HCT116 (cell line): ENCODE measurements around the gene RBL1. TPM values are rescaled to one million over a fixed set of nuclear protein-coding genes. Genes with fewer than 3 reads are reported as not detected.

ENCODE experiments used
- ATAC-seq: fragments of 200-7000 bp; cut with Tn5 transposase; 2 replicates; pipeline ENCODE4 v1.9.1; 2020; ENCODE audit warnings: mild to moderate bottlenecking, moderate library complexity
- BruUV-seq: library from RNA; stranded (reverse); fragments of 400-500 nt; replicated peaks from 2 replicates; lab custom pipeline; 2021; lab: Mats Ljungman, UMichigan
- CTCF ChIA-PET: fragments of 300-600 bp; sonication (Branson Sonifier 250); formaldehyde crosslinking; loops from one replicate; lab custom pipeline; 2021; ENCODE audit warnings: antibody characterized with exemption; lab: Charles Lee
- POLR2A ChIA-PET: fragments of 300-600, 350-600 bp; sonication (Branson Sonifier 250); formaldehyde crosslinking; loops from one replicate; lab custom pipeline; 2021; ENCODE audit warnings: antibody characterized with exemption; lab: Charles Lee
- RAD21 ChIA-PET, 2 experiments: fragments of 300-600 bp; sonication (Branson Sonifier 250); formaldehyde crosslinking; loops; one replicate each; lab custom pipeline; 2023; ENCODE audit warnings: low total read pairs in 2 of 2; ENCODE audit not compliant: uncharacterized antibody in 2 of 2, unreplicated experiment in 2 of 2, low non-redundant PET in 1 of 2; lab: Charles Lee
- DNase-seq: peaks from one replicate; pipeline ENCODE4 v3.0.0-alpha.2; 2010; ENCODE audit warnings: low read depth, low spot score
- H2AFZ ChIP-seq: fragments of 200-600 bp; shearing (Covaris generic), sonication (generic); 2 replicates; pipeline ENCODE4 v1.6.1; 2017; ENCODE audit warnings: low read depth, mixed run types, mixed read lengths, antibody characterized with exemption, low read length; ENCODE audit not compliant: poor library complexity, severe bottlenecking
- H3K27ac ChIP-seq: 2 replicates; pipeline ENCODE4 v1.5.1; 2012; ENCODE audit warnings: low read depth, low read length
- H3K27me3 ChIP-seq: fragments of 200-600 bp; sonication (generic); 2 replicates; pipeline ENCODE4 v1.6.1; 2016; ENCODE audit warnings: mixed run types, low read length, mixed read lengths; ENCODE audit not compliant: insufficient read depth
- H3K36me3 ChIP-seq, 2 experiments: fragments of 200-500 bp in 1 of 2; fragments of 200-600 bp in 1 of 2; sonication (Bioruptor generic) in 1 of 2; sonication (generic) in 1 of 2; 2 replicates each; pipeline versions ENCODE4 v1.5.1 to v1.6.1; 2014 to 2016; ENCODE audit warnings: low read length in 2 of 2, inconsistent platforms in 1 of 2, mixed read lengths in 1 of 2, mixed run types in 1 of 2; ENCODE audit not compliant: insufficient read depth in 2 of 2, control insufficient read depth in 1 of 2
- H3K4me1 ChIP-seq, 2 experiments: fragments of 200-600 bp in 1 of 2; sonication (generic) in 1 of 2; 2 replicates each; pipeline versions ENCODE4 v1.5.1 to v1.6.1; 2012 to 2017; ENCODE audit warnings: low read length in 2 of 2, inconsistent platforms in 1 of 2, mild to moderate bottlenecking in 1 of 2, mixed read lengths in 1 of 2, mixed run types in 1 of 2, moderate library complexity in 1 of 2; ENCODE audit not compliant: insufficient read depth in 2 of 2, control insufficient read depth in 1 of 2
- H3K4me2 ChIP-seq: fragments of 200-600 bp; sonication (generic); 2 replicates; pipeline ENCODE4 v1.6.1; 2017; ENCODE audit warnings: mixed run types, low read length, mixed read lengths
- H3K4me3 ChIP-seq, 2 experiments: fragments of 200-600 bp in 1 of 2; sonication (generic) in 1 of 2; replicated peaks in 1 of 2; 2 replicates each; pipeline ENCODE4 v1.5.1; 2011 to 2016; ENCODE audit warnings: low read length in 2 of 2, control low read depth in 1 of 2, low read depth in 1 of 2, mild to moderate bottlenecking in 1 of 2, mixed read lengths in 1 of 2, mixed run types in 1 of 2
- H3K79me2 ChIP-seq: fragments of 200-600 bp; sonication (generic); 2 replicates; pipeline ENCODE4 v1.6.1; 2017; ENCODE audit warnings: mild to moderate bottlenecking, mixed run types, low read length, moderate library complexity, mixed read lengths; ENCODE audit not compliant: insufficient read depth
- H3K9ac ChIP-seq: fragments of 200-600 bp; sonication (generic); 2 replicates; pipeline ENCODE4 v1.6.1; 2016; ENCODE audit warnings: low read length, mixed read lengths
- H3K9me2 ChIP-seq: fragments of 200-600 bp; sonication (generic), shearing (Covaris generic); 2 replicates; pipeline ENCODE4 v1.6.1; 2017; ENCODE audit warnings: mixed run types, mild to moderate bottlenecking, moderate library complexity; ENCODE audit not compliant: insufficient read depth
- H3K9me3 ChIP-seq, 2 experiments: fragments of 200-500 bp in 1 of 2; fragments of 200-600 bp in 1 of 2; sonication (Bioruptor generic) in 1 of 2; sonication (generic) in 1 of 2; 2 replicates each; pipeline ENCODE4 v1.6.1; 2014 to 2017; ENCODE audit warnings: low read length in 2 of 2, mixed read lengths in 2 of 2, inconsistent platforms in 1 of 2, low read depth in 1 of 2, mild to moderate bottlenecking in 1 of 2, mixed run types in 1 of 2, moderate library complexity in 1 of 2; ENCODE audit not compliant: control insufficient read depth in 1 of 2, insufficient read depth in 1 of 2
- H4K20me1 ChIP-seq: fragments of 200-600 bp; sonication (generic), shearing (Covaris generic); 2 replicates; pipeline ENCODE4 v1.6.1; 2017; ENCODE audit warnings: mixed run types, mild to moderate bottlenecking, moderate library complexity; ENCODE audit not compliant: insufficient read depth
- ATF3 ChIP-seq: IDR thresholded peaks from 2 replicates; pipeline ENCODE4 v1.6.1; 2012
- CBX3 ChIP-seq: IDR thresholded peaks from 2 replicates; pipeline ENCODE4 v1.6.1; 2012; ENCODE audit warnings: low read depth
- CEBPB ChIP-seq: IDR thresholded peaks from 2 replicates; pipeline ENCODE4 v1.6.1; 2012; ENCODE audit warnings: low read depth
- EZH2phosphoT487 ChIP-seq: fragments of 200-600 bp; IDR thresholded peaks from 2 replicates; pipeline ENCODE4 v1.6.1; 2018; ENCODE audit warnings: antibody characterized with exemption, borderline replicate concordance
- FOSL1 ChIP-seq: IDR thresholded peaks from 2 replicates; pipeline ENCODE4 v1.6.1; 2012; ENCODE audit warnings: low read depth
- POLR2AphosphoS5 ChIP-seq: IDR thresholded peaks from 2 replicates; pipeline ENCODE4 v1.6.1; 2011; ENCODE audit warnings: mild to moderate bottlenecking, low read depth, low read length, moderate library complexity
- RAD21 ChIP-seq: IDR thresholded peaks from 2 replicates; pipeline ENCODE4 v1.6.1; 2012; ENCODE audit warnings: low read depth, mild to moderate bottlenecking
- SIN3A ChIP-seq: IDR thresholded peaks from 2 replicates; pipeline ENCODE4 v1.6.1; 2012; ENCODE audit warnings: low read depth
- SP1 ChIP-seq: IDR thresholded peaks from 2 replicates; pipeline ENCODE4 v1.6.1; 2012; ENCODE audit warnings: low read depth
- TCF7L2 ChIP-seq: IDR thresholded peaks from 2 replicates; pipeline ENCODE4 v1.7.0; 2011; ENCODE audit warnings: borderline replicate concordance, inconsistent platforms; ENCODE audit not compliant: insufficient read depth, insufficient read length; ENCODE audit errors: extremely low read depth
- ZBTB33 ChIP-seq: IDR thresholded peaks from 2 replicates; pipeline ENCODE4 v1.6.1; 2011; ENCODE audit warnings: mild to moderate bottlenecking, low read length, moderate library complexity; ENCODE audit not compliant: insufficient replicate concordance; ENCODE audit errors: extremely low read depth
- ZFX ChIP-seq: fragments of 450-650 bp; IDR thresholded peaks from 2 replicates; pipeline ENCODE4 v1.6.1; 2017
- ZNF274 ChIP-seq: fragments of 200-500 bp; sonication (Bioruptor generic); IDR thresholded peaks from 2 replicates; pipeline ENCODE4 v1.6.1; 2014; ENCODE audit warnings: mild to moderate bottlenecking, low read depth, low read length, inconsistent platforms
- intact Hi-C: fragments of 100-400 bp; cut with micrococcal nuclease; formaldehyde crosslinking; loops from 2 replicates; pipeline ENCODE4 v1.10.0; 2022
- total RNA-seq: library from RNA; stranded (reverse); gene quantifications from one replicate; pipeline ENCODE4 v1.2.1, GENCODE V29; 2021; ENCODE audit not compliant: unreplicated experiment

The RBL1 gene
- total RNA-seq, 1 experiment from 2014 or later: 16.9 TPM

GRCh38 chr20:37114012-37114411 is 18.2 kb upstream of the RBL1 start:
- no peaks in the 10 kb centered on the region for H3K27me3 ChIP-seq
- peaks cover 0 to 2% of the 10 kb centered on the region in 2 experiments; a peak in 2 of 4 replicates for H3K4me1 ChIP-seq
- H3K9ac ChIP-seq: no peak overlapping the region
- ChIA-PET RAD21 (no interaction called here), POLR2A (no interaction called here), CTCF (no interaction called here)
- no peaks in the 10 kb centered on the region for H4K20me1 ChIP-seq
- H3K79me2 ChIP-seq: no peaks in the 10 kb centered on the region
- ATAC-seq (no peak), DNase-seq (no peak)
- no peaks in the 10 kb centered on the region for H3K9me2 ChIP-seq
- H2AFZ ChIP-seq: no peak overlapping the region
- H3K36me3 ChIP-seq: no peaks in the 10 kb centered on the region
- no TSS peak for BruUV-seq
- H3K27ac ChIP-seq: no peak overlapping the region
- intact Hi-C loops: no loop called here
- TF ChIP-seq SIN3A (no peak), SP1 (no peak), TCF7L2 (no peak), ATF3 (no peak)
- no peaks in the 10 kb centered on the region for H3K9me3 ChIP-seq
- H3K4me3 ChIP-seq: no peak overlapping the region
- H3K4me2 ChIP-seq: no peak overlapping the region

- Histone ChIP-seq H3K79me2 (no peaks in the 10 kb centered on the region), H3K27ac (no peak overlapping the region), H3K27me3 (no peaks in the 10 kb centered on the region)
- no peak for TF ChIP-seq ZNF274
- no peak for TF ChIP-seq ZFX
- no peak for TF ChIP-seq CBX3
- no peak for TF ChIP-seq ZBTB33
- TF ChIP-seq TCF7L2: no peak
- no peak for TF ChIP-seq RAD21
- TF ChIP-seq FOSL1: no peak
- TF ChIP-seq EZH2phosphoT487: no peak
- TF ChIP-seq ATF3: no peak
- TF ChIP-seq CEBPB: no peak
- TF ChIP-seq POLR2AphosphoS5: no peak
- TF ChIP-seq, all 23 proteins: peak for 0
- ATAC-seq: no peak
- POLR2A ChIA-PET: no interaction called here
- RAD21 ChIA-PET: no interaction called here
- H3K4me2 ChIP-seq: no peak overlapping the region
- H3K4me1 ChIP-seq: peaks cover 2 to 16% of the 10 kb centered on the region in 2 experiments; a peak in 3 of 4 replicates
- H2AFZ ChIP-seq: no peak overlapping the region
- intact Hi-C loops: no loop called here
- no peak overlapping the region for H3K9ac ChIP-seq
- no peaks in the 10 kb centered on the region for H3K9me3 ChIP-seq
- CTCF ChIA-PET: no interaction called here
- H3K4me3 ChIP-seq: no peak overlapping the region
- no peaks in the 10 kb centered on the region for H3K9me2 ChIP-seq
- DNase-seq: no peak
- H3K36me3 ChIP-seq: no peaks in the 10 kb centered on the region
- no TSS peak for BruUV-seq
- no peaks in the 10 kb centered on the region for H4K20me1 ChIP-seq
Observed at GRCh38 chr20:37111926-37112455, 16.2 kb upstream of the RBL1 start.
